Measurements from ENCODE around the gene CYB5R4. TPM values are rescaled to one million over a fixed set of nuclear protein-coding genes. Genes with fewer than 3 reads are reported as not detected.
A peak's percentile ranks its signal among the peaks of the same experiment; 100 is the strongest.

CYB5R4 gene
- total and polyA plus RNA-seq, 2 of the 8 experiments (the other 6 are each of a cell fraction or from before 2014, with no cell fraction given) = 2.8 to 14.6 TPM

GRCh38 chr6:83853178-83854000 lies 6.1 kb upstream of the CYB5R4 start, which contains the start of gene RIPPLY2:
Gene RIPPLY2 (plus strand): TSS chr6:83853360. CDS start chr6:83853417, 57 bp downstream.
- no peak within 1 kb of the TSS for H3K4ac ChIP-seq (replicated peaks; ENCODE audit: insufficient read length, low read depth, low read length)
- no peak within 1 kb of the TSS for H2BK5ac ChIP-seq (ENCODE audit: low read depth, low read length)
- H2BK20ac ChIP-seq (ENCODE audit: low read length) = no peak within 1 kb of the TSS
- peak within 1 kb of the TSS; percentile 65 for H4K91ac ChIP-seq (replicated peaks; ENCODE audit: insufficient read length, low read length)
- no peaks in the 10 kb centered on the region for H3K9me3 ChIP-seq (ENCODE audit: insufficient read depth in 2 of 2, low read depth in 1 of 2, low read length in 1 of 2)
- no peak within 1 kb of the TSS for H3K23ac ChIP-seq (ENCODE audit: insufficient read length)
- peak within 1 kb of the TSS; percentile 65 for H3K18ac ChIP-seq (ENCODE audit: extremely low read depth, low read length)
- CTCF ChIA-PET (ENCODE audit: partially characterized antibody) = interaction anchor here (1.0 to 3.2 kb wide), 4 partner anchors 12 to 238 kb away, joined by 3 to 10 read pairs (median 4); no protein-coding TSS in a partner anchor
- no peaks in the 10 kb centered on the region for H3K79me1 ChIP-seq (ENCODE audit: low read depth, low read length)
- peak within 1 kb of the TSS; percentile 33; the same call in 1 of the 2 replicates for H2BK12ac ChIP-seq (ENCODE audit: low read depth, low read length)
- POLR2A ChIA-PET (ENCODE audit: partially characterized antibody) = interaction anchor here (0.6 to 1.7 kb wide), 4 partner anchors 32 to 216 kb away, joined by 3 to 4 read pairs (median 4); partner anchors contain the start of gene SNAP91
- H3K27me3 ChIP-seq (replicated peaks in 1 of 4; ENCODE audit: control insufficient read depth in 3 of 4, extremely low read depth in 1 of 4, insufficient read depth in 3 of 4, low read length in 3 of 4) = peaks cover 1 to 32% (median 21%) of the 10 kb centered on the region in 4 experiments
- peak within 1 kb of the TSS; percentile 54; the same call in 1 of the 2 replicates for H2BK15ac ChIP-seq (ENCODE audit: low read length)
- peaks cover 0 to 1% of the 10 kb centered on the region in 2 experiments for H4K20me1 ChIP-seq (replicated peaks in 1 of 2; ENCODE audit: control insufficient read depth in 1 of 2, insufficient read depth in 2 of 2, low read length in 2 of 2)
- peak within 1 kb of the TSS; percentile 91 for H4K8ac ChIP-seq (ENCODE audit: extremely low read depth, insufficient read depth, low read length)
- H3K36me3 ChIP-seq (ENCODE audit: control insufficient read depth in 2 of 4, insufficient read depth in 4 of 4, low read length in 3 of 4) = no peaks in the 10 kb centered on the region
- no peaks in the 10 kb centered on the region for H3K79me2 ChIP-seq (ENCODE audit: control insufficient read depth in 1 of 2, insufficient read depth in 2 of 2, low read length in 2 of 2)
- H3K14ac ChIP-seq (ENCODE audit: insufficient read length) = no peak within 1 kb of the TSS
- peak within 1 kb of the TSS; percentile 39 to 73 (median 68) for H3K4me3 ChIP-seq (ENCODE audit: extremely low read depth in 1 of 4, insufficient read depth in 2 of 4, low read depth in 3 of 4, low read length in 4 of 4)
- peak within 1 kb of the TSS; percentile 99 for H2AFZ ChIP-seq (ENCODE audit: low read length)
- 2% methylated on average over 73 of the region's 81 CpGs; no CpG with 5 or more reads in 1 of the 2 experiments for WGBS, 2 experiments (ENCODE audit: extremely low coverage in 1 of 2, insufficient coverage in 1 of 2, insufficient read length in 1 of 2, insufficient replicate concordance in 2 of 2, low coverage in 1 of 2, low lambda C conversion rate in 2 of 2, missing lambda C conversion rate in 1 of 2)
- peak within 1 kb of the TSS; percentile 86 to 95 for H3K4me2 ChIP-seq (ENCODE audit: insufficient read depth in 1 of 2, low read depth in 2 of 2, low read length in 2 of 2)
- no peak for FAIRE-seq
- H3K9ac ChIP-seq (replicated peaks in 1 of 4; ENCODE audit: extremely low read depth in 1 of 4, low read depth in 3 of 4, low read length in 3 of 4) = peak within 1 kb of the TSS in 3 of 4 experiments; percentile 39 to 53 (median 42); a peak in 6 of 7 replicates
- peak within 1 kb of the TSS; percentile 37 for H2BK120ac ChIP-seq (replicated peaks; ENCODE audit: low read depth, low read length)
- H3K23me2 ChIP-seq (ENCODE audit: low read depth, low read length) = peaks cover 14% of the 10 kb centered on the region
- peak within 1 kb of the TSS; percentile 20 for H3K56ac ChIP-seq (replicated peaks; ENCODE audit: insufficient read length, low read depth, low read length)
- no peak within 1 kb of the TSS for H2AK5ac ChIP-seq (ENCODE audit: low read depth, low read length)
- H3K4me1 ChIP-seq (replicated peaks in 1 of 4; ENCODE audit: control insufficient read depth in 3 of 4, insufficient read depth in 4 of 4, low read length in 3 of 4) = peaks cover 0 to 4% (median 0%) of the 10 kb centered on the region in 4 experiments; a peak in 3 of 7 replicates
- H3K27ac ChIP-seq (ENCODE audit: low read depth, low read length) = no peak within 1 kb of the TSS
- peak; percentile 15 to 79 for DNase-seq (ENCODE audit: low read depth in 1 of 2, low spot score in 2 of 2)
- H4K5ac ChIP-seq (ENCODE audit: insufficient read length, low read depth, low read length) = no peak within 1 kb of the TSS
- peak; percentile 11 to 29; a peak in 1 of 4 replicates for TF ChIP-seq SIN3A (conservative IDR thresholded peaks at IDR 0.05 in 1 of 2, IDR thresholded peaks at IDR 0.05 in 1 of 2; ENCODE audit: low read depth in 1 of 2, low read length in 2 of 2)
- TF ChIP-seq RAD21 (IDR thresholded peaks at IDR 0.05 in 1 of 2, conservative IDR thresholded peaks at IDR 0.05 in 1 of 2; ENCODE audit: low read depth in 2 of 2, low read length in 2 of 2) = no peak
- TF ChIP-seq KDM1A (IDR thresholded peaks at IDR 0.05; ENCODE audit: borderline replicate concordance, low read length) = 0 out of 2 replicates have a peak, but pooled peaks have one; percentile 12
- TF ChIP-seq POLR2A (IDR thresholded peaks at IDR 0.05; ENCODE audit: control extremely low read depth in 1 of 2, low read depth in 2 of 2, low read length in 2 of 2) = peak in 1 of 2 experiments; percentile 65; a peak in 2 of 3 replicates
- no peak; the same call in 1 of the 2 replicates for TF ChIP-seq POLR2AphosphoS5 (IDR thresholded peaks at IDR 0.05; ENCODE audit: low read depth, low read length)
- TF ChIP-seq TAF7 (optimal IDR thresholded peaks at IDR 0.05; ENCODE audit: borderline replicate concordance, low read depth, low read length) = peak; percentile 55
- TF ChIP-seq GABPA (IDR thresholded peaks at IDR 0.05; ENCODE audit: borderline replicate concordance, insufficient read depth, low read length) = 0 out of 2 replicates have a peak, but pooled peaks have one; percentile 26
- TF ChIP-seq MAX (IDR thresholded peaks at IDR 0.05) = peak; percentile 95
- TF ChIP-seq KDM4A (IDR thresholded peaks at IDR 0.05; ENCODE audit: low read depth, low read length, severe bottlenecking) = peak; percentile 99
